ENCODE data around the gene TNN. TPM values are rescaled to one million over a fixed set of nuclear protein-coding genes. Genes with fewer than 3 reads are reported as not detected.

Gene TNN
- total RNA-seq, 1 experiment from 2014 or later: not detected

- Mint-ChIP-seq H3K27me3 (ENCODE audit: insufficient read depth, unreplicated experiment) (peaks cover 6% of the 10 kb centered on the region), H3K27ac (ENCODE audit: unreplicated experiment) (no peak overlapping the region)
Observed at GRCh38 chr1:175132436-175132835, 64.8 kb downstream of the TNN start.

GRCh38 chr1:175133673-175134435 is 66.2 kb downstream of the TNN start:
- no peaks in the 10 kb centered on the region for H3K36me3 ChIP-seq (ENCODE audit: control insufficient read depth, insufficient read depth, low read length)
- H3K4me1 Mint-ChIP-seq (ENCODE audit: low read depth, unreplicated experiment): no peaks in the 10 kb centered on the region
- H3K9me3 Mint-ChIP-seq (ENCODE audit: unreplicated experiment): no peaks in the 10 kb centered on the region
- H3K27me3 Mint-ChIP-seq (ENCODE audit: insufficient read depth, unreplicated experiment): peaks cover 6% of the 10 kb centered on the region
- no peak overlapping the region for H3K27ac Mint-ChIP-seq (ENCODE audit: unreplicated experiment)
- no peak overlapping the region for H3K4me3 ChIP-seq (ENCODE audit: low read depth, low read length)
- no peaks in the 10 kb centered on the region for H3K27me3 ChIP-seq (replicated peaks; ENCODE audit: control insufficient read depth, insufficient read depth, low read length)
- H3K4me3 Mint-ChIP-seq (ENCODE audit: unreplicated experiment): no peak overlapping the region
- ChIA-PET POLR2A (no interaction called here), CTCF (interaction anchor here (1.3 to 1.8 kb wide), 2 partner anchors 9 to 18 kb away, joined by 4 to 7 read pairs; no protein-coding TSS in a partner anchor)
- no peaks in the 10 kb centered on the region for H3K36me3 Mint-ChIP-seq (ENCODE audit: insufficient read depth, unreplicated experiment)
- DNase-seq: no peak
- H3K4me1 ChIP-seq: peaks cover 9% of the 10 kb centered on the region
- TF ChIP-seq CTCF (IDR thresholded peaks at IDR 0.05; ENCODE audit: insufficient read depth in 1 of 2, low read depth in 1 of 2, low read length in 1 of 2, severe bottlenecking in 1 of 2, unreplicated experiment in 1 of 2): no peak
- intact Hi-C loops (cut with micrococcal nuclease; ENCODE audit: unreplicated experiment): no loop called here
- no TSS peak for BruUV-seq (replicated peaks)
- H3K9me3 ChIP-seq: no peaks in the 10 kb centered on the region

More at GRCh38 chr1:175132436-175132835, 64.8 kb downstream of the TNN start:
- no peak for DNase-seq
- Mint-ChIP-seq H3K9me3 (ENCODE audit: unreplicated experiment) (no peaks in the 10 kb centered on the region), H3K4me1 (ENCODE audit: low read depth, unreplicated experiment) (no peaks in the 10 kb centered on the region), H3K36me3 (ENCODE audit: insufficient read depth, unreplicated experiment) (no peaks in the 10 kb centered on the region), H3K4me3 (ENCODE audit: unreplicated experiment) (no peak overlapping the region)
- Histone ChIP-seq H3K27me3 (replicated peaks; ENCODE audit: control insufficient read depth, insufficient read depth, low read length) (no peaks in the 10 kb centered on the region), H3K4me3 (ENCODE audit: low read depth, low read length) (no peak overlapping the region), H3K36me3 (ENCODE audit: control insufficient read depth, insufficient read depth, low read length) (no peaks in the 10 kb centered on the region), H3K9me3 (no peaks in the 10 kb centered on the region), H3K4me1 (peaks cover 9% of the 10 kb centered on the region)
- POLR2A ChIA-PET: no interaction called here
- intact Hi-C loops (cut with micrococcal nuclease; ENCODE audit: unreplicated experiment): no loop called here
- no TSS peak for BruUV-seq (replicated peaks)
- CTCF ChIA-PET: interaction anchor here (1.4 kb wide), 1 partner anchor 20 kb away, joined by 8 read pairs; no protein-coding TSS in a partner anchor
- TF ChIP-seq CTCF (IDR thresholded peaks at IDR 0.05; ENCODE audit: insufficient read depth in 1 of 2, low read depth in 1 of 2, low read length in 1 of 2, severe bottlenecking in 1 of 2, unreplicated experiment in 1 of 2): no peak

- Histone ChIP-seq H3K36me3 (ENCODE audit: control insufficient read depth, insufficient read depth, low read length) (no peaks in the 10 kb centered on the region), H3K4me1 (peaks cover 2% of the 10 kb centered on the region; the same call in 1 of the 2 replicates), H3K27me3 (replicated peaks; ENCODE audit: control insufficient read depth, insufficient read depth, low read length) (no peaks in the 10 kb centered on the region), H3K4me3 (ENCODE audit: low read depth, low read length) (no peak overlapping the region), H3K9me3 (no peaks in the 10 kb centered on the region)
- POLR2A ChIA-PET: no interaction called here
- Mint-ChIP-seq H3K9me3 (ENCODE audit: unreplicated experiment) (no peaks in the 10 kb centered on the region), H3K36me3 (ENCODE audit: insufficient read depth, unreplicated experiment) (no peaks in the 10 kb centered on the region), H3K4me1 (ENCODE audit: low read depth, unreplicated experiment) (no peaks in the 10 kb centered on the region), H3K27ac (ENCODE audit: unreplicated experiment) (no peak overlapping the region), H3K4me3 (ENCODE audit: unreplicated experiment) (no peak overlapping the region), H3K27me3 (ENCODE audit: insufficient read depth, unreplicated experiment) (peaks cover 6% of the 10 kb centered on the region)
- no TSS peak for BruUV-seq (replicated peaks)
- CTCF ChIA-PET: interaction anchor here (1.3 to 1.8 kb wide), 2 partner anchors 9 to 17 kb away, joined by 4 to 7 read pairs; no protein-coding TSS in a partner anchor
- no peak for DNase-seq
- TF ChIP-seq CTCF (IDR thresholded peaks at IDR 0.05; ENCODE audit: insufficient read depth in 1 of 2, low read depth in 1 of 2, low read length in 1 of 2, severe bottlenecking in 1 of 2, unreplicated experiment in 1 of 2): no peak
- intact Hi-C loops (cut with micrococcal nuclease; ENCODE audit: unreplicated experiment): no loop called here
Observed at GRCh38 chr1:175134500-175134899, 66.9 kb downstream of the TNN start.
